ENCODE measurements around the gene KLF12. TPM values are rescaled to one million over a fixed set of nuclear protein-coding genes. Genes with fewer than 3 reads are reported as not detected.

The KLF12 gene
- polyA plus RNA-seq, 12 donors: 16.5 to 26.7 (median 24.1) TPM; not detected in 1

- DNase-seq: no peak
Measured at GRCh38 chr13:74103970-74104555, 30.1 kb downstream of the KLF12 start.

DNA sequence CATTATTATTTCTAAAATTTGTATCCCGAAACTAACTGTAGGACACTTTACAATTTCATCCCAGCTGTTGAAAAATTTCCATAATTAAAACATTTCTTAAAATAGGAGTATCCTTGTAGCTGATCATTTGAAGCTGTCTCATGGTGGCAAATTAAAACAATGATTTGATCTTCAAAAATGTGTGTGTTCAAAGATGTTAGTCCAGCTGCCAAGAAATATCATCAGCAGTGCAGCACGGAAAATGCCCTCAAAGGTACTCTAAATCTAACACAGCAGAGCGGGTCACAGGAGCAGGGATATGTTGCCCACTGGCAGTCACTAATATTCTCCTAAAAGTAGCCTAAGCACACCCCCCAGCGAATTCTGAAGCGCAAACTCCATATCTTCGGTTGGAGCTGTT is 31.0 kb downstream of the KLF12 start:
- no peak for DNase-seq

- DNase-seq: no peak
Measured at GRCh38 chr13:74102691-74103090, 31.5 kb downstream of the KLF12 start.

DNA sequence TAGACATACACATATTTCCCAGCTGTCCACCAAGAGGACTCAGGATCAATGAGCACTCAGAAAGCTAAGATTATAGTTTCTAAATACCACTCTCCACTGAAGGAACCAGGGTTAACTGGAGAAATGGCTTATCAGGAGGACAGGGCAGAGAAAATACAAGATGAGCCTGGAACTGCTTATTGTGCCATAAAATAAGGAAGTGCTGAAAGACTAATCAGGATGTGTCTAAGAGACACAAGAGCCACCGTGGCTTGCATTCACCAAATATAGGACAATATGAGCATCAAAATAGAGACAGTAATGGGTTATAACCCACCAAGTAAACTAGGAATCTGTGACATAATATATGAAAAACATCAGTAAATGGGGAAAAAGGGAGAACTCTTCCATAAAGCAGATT is 32.8 kb downstream of the KLF12 start:
- DNase-seq: no peak

DNA sequence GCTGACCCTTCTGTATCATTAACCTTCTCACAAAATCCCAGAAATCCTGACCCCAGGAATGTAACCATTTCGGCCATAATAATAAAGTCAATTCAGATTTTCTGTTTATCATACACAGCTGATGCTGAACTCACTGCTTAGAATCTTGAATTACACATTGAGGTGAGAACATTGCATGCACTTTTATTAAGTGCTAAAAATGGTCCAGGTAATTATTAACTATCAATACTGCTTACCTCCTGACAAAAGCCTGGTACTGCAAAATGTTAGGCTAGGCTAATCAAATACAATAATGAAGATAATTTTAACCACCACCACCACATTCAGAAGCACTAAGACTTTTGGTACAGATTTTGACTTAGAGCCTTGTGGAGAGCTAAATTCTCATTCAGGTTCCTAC is 36.1 kb downstream of the KLF12 start:
- no peak for DNase-seq

- DNase-seq: no peak
Measured at GRCh38 chr13:74097116-74097515, 37.1 kb downstream of the KLF12 start.

DNA sequence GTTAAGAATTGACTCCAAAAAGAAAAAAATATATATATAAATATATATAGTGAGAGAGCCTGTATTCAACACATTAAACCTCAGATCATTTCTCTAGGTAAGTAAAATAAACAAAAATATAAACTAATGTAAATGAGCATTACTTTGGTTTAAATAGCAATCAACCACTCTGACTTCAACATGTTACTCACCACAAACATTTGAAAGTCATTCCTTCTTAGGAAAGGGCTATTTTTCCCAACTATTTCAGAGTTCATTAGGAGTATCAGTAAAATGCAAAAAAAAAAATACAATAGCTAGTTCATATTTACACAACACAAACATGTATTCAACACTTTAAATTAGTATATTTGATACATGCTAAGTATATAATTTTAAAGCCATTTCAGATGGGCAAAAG is 40.5 kb downstream of the KLF12 start:
- DNase-seq: no peak

DNA sequence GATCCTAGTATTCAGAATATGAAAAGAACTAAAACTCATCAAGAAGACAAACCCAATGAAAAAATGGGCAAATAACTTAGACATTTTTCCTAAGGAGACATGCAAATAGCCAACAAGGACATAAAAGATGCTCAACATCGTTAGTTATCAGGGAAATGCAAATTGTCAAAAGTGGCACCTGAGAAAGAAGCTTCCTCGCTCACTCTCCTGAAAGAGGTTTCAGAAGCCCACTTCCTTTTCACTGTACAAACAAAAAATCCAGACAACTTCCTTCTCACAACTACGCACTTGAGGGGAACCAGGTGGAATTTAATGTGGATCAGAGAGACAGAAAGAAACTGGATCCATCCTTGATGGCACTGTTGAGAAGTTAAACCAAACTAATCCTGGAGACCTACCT is 41.5 kb downstream of the KLF12 start:
- no peak for DNase-seq

DNA sequence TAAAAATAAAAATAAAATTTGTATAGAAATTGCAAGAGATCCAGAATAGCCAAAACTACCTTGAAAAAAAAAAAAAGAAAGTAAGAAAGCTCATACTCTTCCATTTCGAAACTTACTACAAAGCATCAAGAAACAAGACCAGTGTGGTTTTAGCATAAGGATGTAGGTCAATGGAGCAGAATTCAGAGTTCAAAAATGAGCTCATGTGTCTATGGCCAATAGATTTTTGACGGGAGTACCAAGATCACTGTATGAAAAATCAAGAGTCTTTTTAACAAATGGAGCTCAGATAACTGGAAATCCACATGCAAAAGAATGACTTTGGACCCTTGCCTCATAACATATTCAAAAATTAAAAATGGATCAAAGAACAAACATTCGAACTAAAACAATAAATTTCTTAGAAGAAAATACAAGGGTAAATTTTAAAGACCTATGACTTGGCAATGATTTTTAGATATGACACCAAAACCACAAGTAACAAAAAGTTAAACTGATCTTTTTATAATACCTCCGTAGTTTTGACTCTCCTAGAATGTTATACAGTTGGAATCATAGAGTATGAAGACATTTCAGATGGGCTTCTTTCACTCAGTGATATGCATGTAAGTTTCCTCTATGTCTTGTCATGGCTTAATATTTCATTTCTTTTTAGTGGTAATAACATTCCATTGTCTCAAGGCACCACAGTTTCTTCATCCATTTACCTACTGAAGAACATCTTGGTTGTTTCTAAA is 43.2 kb downstream of the KLF12 start:
- no peak for DNase-seq

DNA sequence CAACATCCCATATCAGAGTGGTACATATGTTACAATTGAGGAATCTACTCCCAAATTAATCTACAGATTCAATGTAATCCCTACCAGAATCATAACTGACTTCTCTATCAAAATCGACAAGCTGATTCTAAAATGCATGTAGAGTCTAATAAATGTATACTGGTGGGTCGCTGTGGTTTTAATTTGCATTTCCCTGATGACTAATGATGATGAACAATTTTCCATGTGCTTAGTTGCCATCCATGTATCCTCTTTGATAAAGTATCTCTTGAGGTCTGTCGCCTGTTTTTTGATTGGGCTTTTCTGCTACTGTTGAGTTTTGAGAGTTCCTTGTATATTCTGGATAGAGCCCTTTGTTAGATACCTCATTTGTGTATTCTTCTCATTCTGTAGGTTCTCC is 43.8 kb downstream of the KLF12 start:
- no peak for DNase-seq

- no peak for DNase-seq
Measured at GRCh38 chr13:74087357-74087756, 46.8 kb downstream of the KLF12 start.

All from muscle of arm (tissue), 12 donors.